GM23338 (cell line): ENCODE results near the gene WDR70. TPM values are rescaled to one million over a fixed set of nuclear protein-coding genes. Genes with fewer than 3 reads are reported as not detected.

Experiments used
- ATAC-seq: fragments of 200-7000 bp; cut with Tn5 transposase; 3 replicates; pipeline ENCODE4 v1.9.1; 2020
- DNase-seq: peaks from one replicate; pipeline ENCODE4 v3.0.0-alpha.2; 2015; ENCODE audit warnings: low spot score
- H2AFZ ChIP-seq: fragments of 200-600 bp; sonication (generic); 2 replicates; pipeline ENCODE4 v1.8.0; 2016; ENCODE audit warnings: antibody characterized with exemption, mild to moderate bottlenecking, moderate library complexity
- H3F3A ChIP-seq: fragments of 200-600 bp; sonication (generic); replicated peaks from 2 replicates; pipeline ENCODE4 v1.8.0; 2017; ENCODE audit warnings: antibody characterized with exemption, mixed run types, low read depth
- H3K27ac ChIP-seq: fragments of 200-600 bp; sonication (generic); 2 replicates; pipeline ENCODE4 v1.6.1; 2016; ENCODE audit warnings: low read depth
- H3K27me3 ChIP-seq: fragments of 200-600 bp; sonication (generic); 2 replicates; pipeline ENCODE4 v1.8.0; 2016; ENCODE audit warnings: mild to moderate bottlenecking, mixed run types, moderate library complexity; ENCODE audit not compliant: insufficient read depth
- H3K36me3 ChIP-seq: fragments of 200-600 bp; sonication (generic); 2 replicates; pipeline ENCODE4 v1.8.0; 2016; ENCODE audit warnings: mild to moderate bottlenecking; ENCODE audit not compliant: insufficient read depth
- H3K4me1 ChIP-seq: fragments of 200-600 bp; sonication (generic); 2 replicates; pipeline ENCODE4 v1.8.0; 2016; ENCODE audit warnings: mild to moderate bottlenecking, moderate library complexity; ENCODE audit not compliant: insufficient read depth
- H3K4me2 ChIP-seq: fragments of 200-600 bp; sonication (generic); 2 replicates; pipeline ENCODE4 v1.7.1; 2017; ENCODE audit warnings: mixed run types
- H3K4me3 ChIP-seq: fragments of 200-600 bp; sonication (generic); 2 replicates; pipeline ENCODE4 v1.6.1; 2016; ENCODE audit warnings: mixed run types
- H3K79me2 ChIP-seq: fragments of 200-600 bp; sonication (generic); replicated peaks from 2 replicates; pipeline ENCODE4 v1.8.0; 2017; ENCODE audit warnings: mild to moderate bottlenecking; ENCODE audit not compliant: insufficient read depth
- H3K9me2 ChIP-seq: fragments of 200-600 bp; sonication (generic); 2 replicates; pipeline ENCODE4 v1.8.0; 2017; ENCODE audit not compliant: insufficient read depth
- H4K20me1 ChIP-seq: fragments of 200-600 bp; sonication (generic); replicated peaks from 2 replicates; pipeline ENCODE4 v1.8.0; 2017; ENCODE audit warnings: mild to moderate bottlenecking; ENCODE audit not compliant: insufficient read depth
- H3K27ac Mint-ChIP-seq: 2 replicates; pipeline ENCODE4 v1.8.0; 2020; ENCODE audit warnings: inconsistent platforms, mild to moderate bottlenecking, moderate library complexity, mixed read lengths
- H3K27me3 Mint-ChIP-seq: 3 replicates; pipeline ENCODE4 v1.8.0; 2022; ENCODE audit warnings: low read depth, mild to moderate bottlenecking, moderate library complexity, mixed read lengths, inconsistent platforms; ENCODE audit not compliant: insufficient read depth, poor library complexity
- H3K36me3 Mint-ChIP-seq: 3 replicates; pipeline ENCODE4 v1.8.0; 2021; ENCODE audit warnings: low read depth, mild to moderate bottlenecking, inconsistent platforms, moderate library complexity, mixed read lengths
- H3K4me1 Mint-ChIP-seq: 3 replicates; pipeline ENCODE4 v1.8.0; 2020; ENCODE audit warnings: mild to moderate bottlenecking, inconsistent platforms, mixed read lengths
- H3K4me3 Mint-ChIP-seq: 3 replicates; pipeline ENCODE4 v1.8.0; 2021; ENCODE audit warnings: moderate library complexity, mild to moderate bottlenecking, inconsistent platforms, mixed read lengths
- H3K9me3 Mint-ChIP-seq: 3 replicates; pipeline ENCODE4 v1.8.0; 2020; ENCODE audit warnings: moderate library complexity, mild to moderate bottlenecking, inconsistent platforms, mixed read lengths
- CREB1 ChIP-seq: fragments of 250-450 bp; sonication (Bioruptor Pico); IDR thresholded peaks from 2 replicates; pipeline ENCODE4 v1.5.0; 2020; ENCODE audit warnings: low read depth, mild to moderate bottlenecking, moderate library complexity
- CTCF ChIP-seq, 2 experiments: fragments of 200-600 bp in 1 of 2; sonication (generic) in 1 of 2; conservative IDR thresholded peaks; 2 replicates each; pipeline versions ENCODE4 v1.5.1 to v1.6.1; 2016 to 2017; ENCODE audit warnings: antibody characterized with exemption in 2 of 2, low read depth in 2 of 2, mild to moderate bottlenecking in 2 of 2, moderate library complexity in 1 of 2
- EZH2 ChIP-seq: fragments of 200-600 bp; sonication (generic); IDR thresholded peaks from one replicate; pipeline ENCODE4 v1.8.0; 2017; ENCODE audit warnings: antibody characterized with exemption, mild to moderate bottlenecking, low read depth; ENCODE audit not compliant: unreplicated experiment
- EZH2phosphoT487 ChIP-seq: fragments of 200-600 bp; sonication (generic); IDR thresholded peaks from one replicate; pipeline ENCODE4 v1.8.1; 2018; ENCODE audit warnings: antibody characterized with exemption; ENCODE audit not compliant: unreplicated experiment
- NANOG ChIP-seq: IDR thresholded peaks from 2 replicates; pipeline ENCODE4 v1.6.1; 2016; ENCODE audit warnings: antibody characterized with exemption, borderline replicate concordance
- POLR2AphosphoS5 ChIP-seq: IDR thresholded peaks from 2 replicates; pipeline ENCODE4 v1.6.1; 2016; ENCODE audit warnings: antibody characterized with exemption, low read depth
- ZNF331 ChIP-seq: fragments of 250-450 bp; sonication (Bioruptor Pico); IDR thresholded peaks from 2 replicates; pipeline ENCODE4 v1.5.0; 2020; ENCODE audit warnings: low read depth, mild to moderate bottlenecking, moderate library complexity
- polyA plus RNA-seq: library from polyadenylated mRNA; unstranded; fragments of >200 nt; fragmentation: Nextera tagmentation; extraction: Ambion mirVana; gene quantifications from 2 replicates; pipeline ENCODE4 v1.2.1, GENCODE V29; 2016
- total RNA-seq: library from RNA; depleted of rRNA; stranded (reverse); fragments of >200 nt; shearing (Covaris generic); gene quantifications from 2 replicates; pipeline ENCODE4 v1.2.3, GENCODE V29; 2014
- TF ChIP-seq, protein P1 (sequence below): fragments of 250-450 bp; sonication (Bioruptor Pico); IDR thresholded peaks from 2 replicates; pipeline ENCODE4 v1.5.0; 2020; ENCODE audit warnings: mild to moderate bottlenecking, moderate library complexity

Gene WDR70
- total and polyA plus RNA-seq, 2 experiments from 2014 or later, result 34.9 to 86.7 TPM

GRCh38 chr5:37667846-37668245 is 288.7 kb downstream of the WDR70 start:
- no peak overlapping the region for H2AFZ ChIP-seq
- ATAC-seq (no peak), DNase-seq (no peak)
- H3K27ac ChIP-seq, result no peak overlapping the region
- no peaks in the 10 kb centered on the region for H3K9me2 ChIP-seq
- peaks cover 15% of the 10 kb centered on the region for H3K4me1 Mint-ChIP-seq
- TF ChIP-seq EZH2phosphoT487 (no peak), CREB1 (CRISPR knock-in tag) (no peak), POLR2AphosphoS5 (no peak), CTCF (conservative IDR thresholded peaks at IDR 0.05; ENCODE audit: low read depth in 2 of 2) (no peak), NANOG (no peak), ZNF331 (CRISPR knock-in tag) (no peak), EZH2 (no peak)
- TF ChIP-seq, protein P1, sequence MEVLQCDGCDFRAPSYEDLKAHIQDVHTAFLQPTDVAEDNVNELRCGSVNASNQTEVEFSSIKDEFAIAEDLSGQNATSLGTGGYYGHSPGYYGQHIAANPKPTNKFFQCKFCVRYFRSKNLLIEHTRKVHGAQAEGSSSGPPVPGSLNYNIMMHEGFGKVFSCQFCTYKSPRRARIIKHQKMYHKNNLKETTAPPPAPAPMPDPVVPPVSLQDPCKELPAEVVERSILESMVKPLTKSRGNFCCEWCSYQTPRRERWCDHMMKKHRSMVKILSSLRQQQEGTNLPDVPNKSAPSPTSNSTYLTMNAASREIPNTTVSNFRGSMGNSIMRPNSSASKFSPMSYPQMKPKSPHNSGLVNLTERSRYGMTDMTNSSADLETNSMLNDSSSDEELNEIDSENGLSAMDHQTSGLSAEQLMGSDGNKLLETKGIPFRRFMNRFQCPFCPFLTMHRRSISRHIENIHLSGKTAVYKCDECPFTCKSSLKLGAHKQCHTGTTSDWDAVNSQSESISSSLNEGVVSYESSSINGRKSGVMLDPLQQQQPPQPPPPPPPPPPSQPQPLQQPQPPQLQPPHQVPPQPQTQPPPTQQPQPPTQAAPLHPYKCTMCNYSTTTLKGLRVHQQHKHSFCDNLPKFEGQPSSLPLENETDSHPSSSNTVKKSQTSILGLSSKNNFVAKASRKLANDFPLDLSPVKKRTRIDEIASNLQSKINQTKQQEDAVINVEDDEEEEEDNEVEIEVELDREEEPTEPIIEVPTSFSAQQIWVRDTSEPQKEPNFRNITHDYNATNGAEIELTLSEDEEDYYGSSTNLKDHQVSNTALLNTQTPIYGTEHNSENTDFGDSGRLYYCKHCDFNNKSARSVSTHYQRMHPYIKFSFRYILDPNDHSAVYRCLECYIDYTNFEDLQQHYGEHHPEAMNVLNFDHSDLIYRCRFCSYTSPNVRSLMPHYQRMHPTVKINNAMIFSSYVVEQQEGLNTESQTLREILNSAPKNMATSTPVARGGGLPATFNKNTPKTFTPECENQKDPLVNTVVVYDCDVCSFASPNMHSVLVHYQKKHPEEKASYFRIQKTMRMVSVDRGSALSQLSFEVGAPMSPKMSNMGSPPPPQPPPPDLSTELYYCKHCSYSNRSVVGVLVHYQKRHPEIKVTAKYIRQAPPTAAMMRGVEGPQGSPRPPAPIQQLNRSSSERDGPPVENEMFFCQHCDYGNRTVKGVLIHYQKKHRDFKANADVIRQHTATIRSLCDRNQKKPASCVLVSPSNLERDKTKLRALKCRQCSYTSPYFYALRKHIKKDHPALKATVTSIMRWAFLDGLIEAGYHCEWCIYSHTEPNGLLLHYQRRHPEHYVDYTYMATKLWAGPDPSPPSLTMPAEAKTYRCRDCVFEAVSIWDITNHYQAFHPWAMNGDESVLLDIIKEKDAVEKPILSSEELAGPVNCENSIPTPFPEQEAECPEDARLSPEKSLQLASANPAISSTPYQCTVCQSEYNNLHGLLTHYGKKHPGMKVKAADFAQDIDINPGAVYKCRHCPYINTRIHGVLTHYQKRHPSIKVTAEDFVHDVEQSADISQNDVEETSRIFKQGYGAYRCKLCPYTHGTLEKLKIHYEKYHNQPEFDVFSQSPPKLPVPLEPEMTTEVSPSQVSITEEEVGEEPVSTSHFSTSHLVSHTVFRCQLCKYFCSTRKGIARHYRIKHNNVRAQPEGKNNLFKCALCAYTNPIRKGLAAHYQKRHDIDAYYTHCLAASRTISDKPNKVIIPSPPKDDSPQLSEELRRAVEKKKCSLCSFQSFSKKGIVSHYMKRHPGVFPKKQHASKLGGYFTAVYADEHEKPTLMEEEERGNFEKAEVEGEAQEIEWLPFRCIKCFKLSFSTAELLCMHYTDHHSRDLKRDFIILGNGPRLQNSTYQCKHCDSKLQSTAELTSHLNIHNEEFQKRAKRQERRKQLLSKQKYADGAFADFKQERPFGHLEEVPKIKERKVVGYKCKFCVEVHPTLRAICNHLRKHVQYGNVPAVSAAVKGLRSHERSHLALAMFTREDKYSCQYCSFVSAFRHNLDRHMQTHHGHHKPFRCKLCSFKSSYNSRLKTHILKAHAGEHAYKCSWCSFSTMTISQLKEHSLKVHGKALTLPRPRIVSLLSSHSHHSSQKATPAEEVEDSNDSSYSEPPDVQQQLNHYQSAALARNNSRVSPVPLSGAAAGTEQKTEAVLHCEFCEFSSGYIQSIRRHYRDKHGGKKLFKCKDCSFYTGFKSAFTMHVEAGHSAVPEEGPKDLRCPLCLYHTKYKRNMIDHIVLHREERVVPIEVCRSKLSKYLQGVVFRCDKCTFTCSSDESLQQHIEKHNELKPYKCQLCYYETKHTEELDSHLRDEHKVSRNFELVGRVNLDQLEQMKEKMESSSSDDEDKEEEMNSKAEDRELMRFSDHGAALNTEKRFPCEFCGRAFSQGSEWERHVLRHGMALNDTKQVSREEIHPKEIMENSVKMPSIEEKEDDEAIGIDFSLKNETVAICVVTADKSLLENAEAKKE (CRISPR knock-in tag), result no peak
- H3K27me3 Mint-ChIP-seq, result peaks cover 3% of the 10 kb centered on the region
- H3F3A ChIP-seq, result no peaks in the 10 kb centered on the region
- no peaks in the 10 kb centered on the region for H4K20me1 ChIP-seq
- no peaks in the 10 kb centered on the region for H3K36me3 ChIP-seq
- no peak overlapping the region for H3K4me3 ChIP-seq
- no peaks in the 10 kb centered on the region for H3K9me3 Mint-ChIP-seq
- H3K27ac Mint-ChIP-seq, result no peak overlapping the region
- no peaks in the 10 kb centered on the region for H3K27me3 ChIP-seq
- H3K36me3 Mint-ChIP-seq, result no peaks in the 10 kb centered on the region
- H3K79me2 ChIP-seq, result no peaks in the 10 kb centered on the region
- no peak overlapping the region for H3K4me3 Mint-ChIP-seq
- H3K4me1 ChIP-seq, result no peaks in the 10 kb centered on the region; the same call in 1 of the 2 replicates
- no peak overlapping the region for H3K4me2 ChIP-seq
